ENCODE measurements around the gene COL4A1. TPM values are rescaled to one million over a fixed set of nuclear protein-coding genes. Genes with fewer than 3 reads are reported as not detected.

The COL4A1 gene
- total RNA-seq, 1 experiment from 2014 or later = 4.8 TPM

DNA sequence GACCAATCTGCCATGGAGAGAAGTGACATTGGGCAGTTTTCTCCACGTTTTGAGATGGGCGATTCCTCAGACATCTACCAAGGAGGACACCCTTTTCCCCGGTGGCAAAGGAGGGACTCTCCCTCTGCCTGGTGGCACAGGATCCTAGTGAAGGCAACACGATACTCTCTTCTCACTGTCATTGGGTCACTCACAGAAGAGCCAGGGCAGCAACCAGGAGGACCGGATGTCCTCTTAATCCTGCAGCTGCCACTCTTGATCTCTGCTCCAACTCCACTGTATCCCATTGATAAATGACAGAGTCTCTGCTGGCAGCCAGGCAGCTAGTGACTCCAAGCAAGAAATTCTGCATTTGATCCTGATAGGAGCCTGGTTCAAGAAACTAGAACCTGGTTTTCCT, 42.3 kb upstream of the COL4A1 start:
- H3K9me3 ChIP-seq = no peaks in the 10 kb centered on the region
- intact Hi-C loops (cut with micrococcal nuclease; ENCODE audit: unreplicated experiment) = no loop called here
- TF ChIP-seq, protein P1, sequence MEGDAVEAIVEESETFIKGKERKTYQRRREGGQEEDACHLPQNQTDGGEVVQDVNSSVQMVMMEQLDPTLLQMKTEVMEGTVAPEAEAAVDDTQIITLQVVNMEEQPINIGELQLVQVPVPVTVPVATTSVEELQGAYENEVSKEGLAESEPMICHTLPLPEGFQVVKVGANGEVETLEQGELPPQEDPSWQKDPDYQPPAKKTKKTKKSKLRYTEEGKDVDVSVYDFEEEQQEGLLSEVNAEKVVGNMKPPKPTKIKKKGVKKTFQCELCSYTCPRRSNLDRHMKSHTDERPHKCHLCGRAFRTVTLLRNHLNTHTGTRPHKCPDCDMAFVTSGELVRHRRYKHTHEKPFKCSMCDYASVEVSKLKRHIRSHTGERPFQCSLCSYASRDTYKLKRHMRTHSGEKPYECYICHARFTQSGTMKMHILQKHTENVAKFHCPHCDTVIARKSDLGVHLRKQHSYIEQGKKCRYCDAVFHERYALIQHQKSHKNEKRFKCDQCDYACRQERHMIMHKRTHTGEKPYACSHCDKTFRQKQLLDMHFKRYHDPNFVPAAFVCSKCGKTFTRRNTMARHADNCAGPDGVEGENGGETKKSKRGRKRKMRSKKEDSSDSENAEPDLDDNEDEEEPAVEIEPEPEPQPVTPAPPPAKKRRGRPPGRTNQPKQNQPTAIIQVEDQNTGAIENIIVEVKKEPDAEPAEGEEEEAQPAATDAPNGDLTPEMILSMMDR (IDR thresholded peaks at IDR 0.05; ENCODE audit: insufficient read depth in 1 of 2, low read depth in 1 of 2, low read length in 1 of 2, severe bottlenecking in 1 of 2, unreplicated experiment in 1 of 2) = no peak
- H3K27me3 Mint-ChIP-seq (ENCODE audit: insufficient read depth, unreplicated experiment) = no peaks in the 10 kb centered on the region
- H3K36me3 ChIP-seq (ENCODE audit: control insufficient read depth, insufficient read depth, low read length) = no peaks in the 10 kb centered on the region
- H3K27ac Mint-ChIP-seq (ENCODE audit: unreplicated experiment) = no peak overlapping the region
- no peaks in the 10 kb centered on the region for H3K27me3 ChIP-seq (replicated peaks; ENCODE audit: control insufficient read depth, insufficient read depth, low read length)
- H3K36me3 Mint-ChIP-seq (ENCODE audit: insufficient read depth, unreplicated experiment) = no peaks in the 10 kb centered on the region
- no peak overlapping the region for H3K4me3 ChIP-seq (ENCODE audit: low read depth, low read length)
- ChIA-PET POLR2A (no interaction called here), CTCF (no interaction called here)
- no peak overlapping the region for H3K4me3 Mint-ChIP-seq (ENCODE audit: unreplicated experiment)
- no peak for DNase-seq
- H3K4me1 ChIP-seq = peaks cover 32% of the 10 kb centered on the region
- H3K4me1 Mint-ChIP-seq (ENCODE audit: low read depth, unreplicated experiment) = peaks cover 46% of the 10 kb centered on the region
- no TSS peak for BruUV-seq (replicated peaks)
- no peaks in the 10 kb centered on the region for H3K9me3 Mint-ChIP-seq (ENCODE audit: unreplicated experiment)

GRCh38 chr13:110348309-110349105, 41.5 kb upstream of the COL4A1 start:
- Mint-ChIP-seq H3K36me3 (ENCODE audit: insufficient read depth, unreplicated experiment) (no peaks in the 10 kb centered on the region), H3K9me3 (ENCODE audit: unreplicated experiment) (no peaks in the 10 kb centered on the region), H3K4me1 (ENCODE audit: low read depth, unreplicated experiment) (peaks cover 39% of the 10 kb centered on the region), H3K4me3 (ENCODE audit: unreplicated experiment) (no peak overlapping the region), H3K27ac (ENCODE audit: unreplicated experiment) (peak overlapping the region; percentile 79), H3K27me3 (ENCODE audit: insufficient read depth, unreplicated experiment) (no peaks in the 10 kb centered on the region)
- POLR2A ChIA-PET = no interaction called here
- TF ChIP-seq, protein P1 (IDR thresholded peaks at IDR 0.05; ENCODE audit: insufficient read depth in 1 of 2, low read depth in 1 of 2, low read length in 1 of 2, severe bottlenecking in 1 of 2, unreplicated experiment in 1 of 2) = no peak
- no peaks in the 10 kb centered on the region for H3K9me3 ChIP-seq
- H3K27me3 ChIP-seq (replicated peaks; ENCODE audit: control insufficient read depth, insufficient read depth, low read length) = no peaks in the 10 kb centered on the region
- intact Hi-C loops (cut with micrococcal nuclease; ENCODE audit: unreplicated experiment) = no loop called here
- no peaks in the 10 kb centered on the region for H3K36me3 ChIP-seq (ENCODE audit: control insufficient read depth, insufficient read depth, low read length)
- no TSS peak for BruUV-seq (replicated peaks)
- DNase-seq = no peak
- H3K4me1 ChIP-seq = peaks cover 24% of the 10 kb centered on the region
- H3K4me3 ChIP-seq (ENCODE audit: low read depth, low read length) = no peak overlapping the region
- CTCF ChIA-PET = no interaction called here

GRCh38 chr13:110347535-110348308, 40.8 kb upstream of the COL4A1 start:
- DNase-seq = peak; percentile 66 to 86
- H3K4me1 Mint-ChIP-seq (ENCODE audit: low read depth, unreplicated experiment) = peaks cover 32% of the 10 kb centered on the region
- no peaks in the 10 kb centered on the region for H3K27me3 Mint-ChIP-seq (ENCODE audit: insufficient read depth, unreplicated experiment)
- no peaks in the 10 kb centered on the region for H3K36me3 ChIP-seq (ENCODE audit: control insufficient read depth, insufficient read depth, low read length)
- no TSS peak for BruUV-seq (replicated peaks)
- H3K4me1 ChIP-seq = peaks cover 19% of the 10 kb centered on the region
- TF ChIP-seq, protein P1 (IDR thresholded peaks at IDR 0.05; ENCODE audit: insufficient read depth in 1 of 2, low read depth in 1 of 2, low read length in 1 of 2, severe bottlenecking in 1 of 2, unreplicated experiment in 1 of 2) = no peak
- intact Hi-C loops (cut with micrococcal nuclease; ENCODE audit: unreplicated experiment) = loop anchor here (1.0 kb wide), 1 partner anchor 35 kb away; no protein-coding TSS in a partner anchor
- no peaks in the 10 kb centered on the region for H3K36me3 Mint-ChIP-seq (ENCODE audit: insufficient read depth, unreplicated experiment)
- H3K9me3 ChIP-seq = no peaks in the 10 kb centered on the region
- CTCF ChIA-PET = no interaction called here
- no peak overlapping the region for H3K4me3 ChIP-seq (ENCODE audit: low read depth, low read length)
- no peaks in the 10 kb centered on the region for H3K9me3 Mint-ChIP-seq (ENCODE audit: unreplicated experiment)
- POLR2A ChIA-PET = no interaction called here
- H3K27ac Mint-ChIP-seq (ENCODE audit: unreplicated experiment) = peak overlapping the region; percentile 79
- H3K27me3 ChIP-seq (replicated peaks; ENCODE audit: control insufficient read depth, insufficient read depth, low read length) = no peaks in the 10 kb centered on the region
- peak overlapping the region; percentile 19 for H3K4me3 Mint-ChIP-seq (ENCODE audit: unreplicated experiment)
